ENCODE measurements around the gene PON3.

PON3 gene

DNA sequence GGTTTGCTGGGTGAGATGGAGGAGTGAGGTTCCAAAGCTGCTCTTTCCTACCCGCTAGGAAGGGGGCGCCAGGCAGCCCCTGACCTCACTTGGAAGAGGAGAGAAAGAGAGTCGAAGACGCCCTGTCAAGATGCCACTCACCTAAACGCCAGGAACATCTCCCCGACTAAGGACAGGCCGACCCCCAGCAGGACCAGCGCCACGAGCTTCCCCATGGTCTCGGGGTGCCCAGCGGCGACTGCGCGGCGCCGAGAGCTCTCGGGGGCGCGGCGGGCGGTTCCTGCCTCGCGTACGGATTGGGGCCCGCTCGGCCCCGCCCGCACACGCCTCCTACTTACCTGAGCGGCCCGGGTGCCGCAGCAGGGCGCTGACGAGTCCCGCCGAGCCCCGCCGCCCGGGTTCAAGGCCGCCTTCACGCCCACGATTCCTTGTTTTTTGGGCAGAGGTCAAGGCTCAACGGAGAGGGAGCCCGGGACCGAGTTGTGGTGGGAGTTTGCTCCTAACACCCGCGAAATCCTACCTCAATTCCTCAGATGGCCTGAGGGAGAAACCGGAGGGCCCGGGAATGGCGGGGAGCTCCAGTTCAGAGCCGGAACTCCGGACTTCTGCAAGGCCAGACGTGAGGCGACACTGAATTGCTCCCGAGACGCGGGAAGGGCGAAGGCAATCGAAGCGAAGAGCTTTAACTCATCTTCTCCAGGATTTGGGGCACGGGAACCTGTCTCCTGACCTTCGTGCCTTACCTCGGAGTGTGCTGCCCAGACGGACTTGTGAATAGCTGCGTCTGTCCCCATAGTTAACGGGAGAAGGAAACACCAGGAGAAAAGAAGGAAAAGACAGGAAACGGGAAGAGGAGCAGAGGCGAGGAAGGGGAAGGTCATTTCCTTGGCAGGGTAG, at the start of gene PON3:
Gene PON3, minus strand, starts transcription at position 240 of the 897 bp plus-strand sequence. Its CDS starts 25 bp downstream, at position 215.
- DNase-seq: peak; percentile 22

DNA sequence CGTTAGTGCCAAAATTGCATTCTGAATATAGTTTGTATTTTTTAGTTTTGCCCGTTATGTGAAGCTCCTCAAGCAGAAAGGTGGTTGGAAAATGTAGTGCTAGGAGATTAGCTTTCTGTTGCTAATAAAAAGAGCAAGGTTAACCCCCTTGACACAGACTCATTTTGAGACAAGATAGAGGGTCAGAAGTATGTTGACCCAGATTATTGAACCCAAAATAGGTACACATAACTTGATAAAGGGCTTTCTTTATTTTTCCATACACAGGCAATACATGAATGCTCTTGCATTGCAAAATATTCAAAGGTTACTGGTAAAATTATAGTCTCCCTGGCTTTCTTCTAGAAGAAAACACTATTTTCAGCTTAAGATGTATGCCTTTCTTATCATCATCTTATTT, 48.6 kb upstream of the PON3 start:
- no peak for DNase-seq

DNA sequence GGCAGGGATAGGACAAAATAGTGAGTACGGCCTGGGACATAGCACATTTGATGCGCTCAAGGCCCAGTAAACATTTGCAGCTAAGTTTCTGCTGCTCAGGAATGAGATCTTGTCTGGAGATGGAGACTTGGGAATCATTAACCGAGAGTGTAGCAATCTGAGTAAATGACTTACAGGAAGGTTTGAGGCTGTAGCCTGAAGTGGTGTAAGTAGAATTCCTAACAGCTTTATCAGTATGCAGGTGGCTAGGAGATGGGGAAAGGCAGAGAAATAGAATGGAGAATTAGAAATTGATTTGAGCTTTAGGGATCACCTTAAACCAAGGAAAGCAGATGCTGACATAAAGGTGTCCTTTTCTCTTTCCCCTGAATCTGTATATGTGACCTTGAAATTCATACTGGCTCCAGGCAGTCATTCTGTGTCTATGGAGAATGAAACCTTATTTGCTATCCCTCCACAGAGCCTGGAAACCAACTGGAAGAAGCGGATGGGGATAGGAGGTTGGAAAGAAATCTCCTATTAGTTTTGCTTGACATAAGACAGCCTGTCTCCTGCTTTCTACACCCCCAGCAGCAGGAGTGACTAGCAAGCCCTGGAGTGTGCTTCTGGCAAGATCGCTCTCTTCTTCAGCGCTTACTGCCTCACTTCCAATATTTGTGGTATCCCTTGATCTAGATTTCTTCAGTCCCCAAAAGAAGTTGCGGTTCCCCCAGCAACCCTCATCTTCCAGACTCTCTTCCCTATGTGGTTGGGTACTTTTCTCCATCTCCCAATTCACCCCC, 45.1 kb upstream of the PON3 start:
- DNase-seq: no peak

DNA sequence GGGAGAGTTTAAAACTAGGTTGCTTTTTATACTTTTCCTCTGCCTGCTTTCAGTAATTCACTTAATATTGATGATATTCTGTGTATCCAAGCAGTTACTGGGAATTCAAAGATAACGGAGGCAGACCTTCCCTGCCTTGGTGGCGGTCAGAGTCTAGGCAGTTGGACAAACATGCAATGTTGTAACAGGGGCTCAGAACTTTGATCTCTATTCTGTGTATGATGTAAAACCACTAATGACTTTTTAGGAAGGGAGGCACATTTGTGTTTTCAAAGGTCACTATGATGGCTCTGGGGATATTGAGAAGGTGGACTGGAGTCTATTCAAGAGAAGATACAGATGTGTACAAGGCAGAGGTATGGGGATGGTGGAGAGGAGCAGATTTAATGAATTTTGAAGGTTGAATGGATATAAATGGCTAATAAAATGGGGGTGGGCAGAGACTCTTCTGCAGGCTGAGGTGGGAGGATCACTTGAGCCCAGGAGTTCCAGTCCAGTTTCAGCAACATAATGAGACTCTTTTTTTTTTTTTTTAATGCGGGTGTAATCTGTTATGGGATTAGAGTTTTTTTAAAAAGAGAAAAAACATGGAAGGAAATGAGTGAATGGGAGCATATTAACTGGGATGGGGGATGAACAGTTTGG, 44.3 kb upstream of the PON3 start:
- DNase-seq: no peak

DNA sequence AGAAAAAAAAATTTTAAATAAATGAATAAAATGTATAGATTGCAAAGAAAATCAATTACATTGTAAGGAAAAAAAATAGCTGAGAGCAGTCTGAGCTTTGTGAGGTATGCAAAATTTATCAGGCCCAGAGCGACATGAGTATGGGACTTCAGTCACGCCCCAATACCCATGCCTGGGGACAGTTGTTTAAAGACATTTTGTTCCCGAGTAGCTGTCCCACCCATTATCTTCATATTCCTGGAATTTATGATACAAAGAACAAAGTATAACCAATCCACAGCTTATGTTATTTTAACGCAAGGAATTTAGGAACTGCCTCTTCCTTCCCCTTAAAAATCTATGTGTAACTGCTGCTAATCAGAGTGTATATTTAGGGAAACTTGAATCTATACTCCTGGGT, 40.2 kb upstream of the PON3 start:
- no peak for DNase-seq

DNA sequence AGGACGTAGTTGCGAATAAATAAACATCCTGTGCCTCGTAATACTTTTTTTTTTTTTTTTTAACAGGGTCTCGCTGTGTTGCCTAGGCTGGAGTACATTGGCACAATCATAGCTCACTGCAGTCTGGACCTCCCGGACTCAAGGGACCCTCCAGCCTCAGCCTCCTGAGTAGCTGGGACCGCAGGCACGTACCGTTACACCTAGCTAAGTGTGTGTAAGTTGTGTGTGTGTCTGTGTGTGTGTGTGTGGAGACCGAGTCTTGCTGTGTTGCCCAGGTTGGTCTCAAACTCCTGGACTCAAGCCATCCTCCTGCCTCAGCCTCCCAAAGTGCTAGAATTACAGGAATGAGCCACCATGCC, 39.2 kb upstream of the PON3 start:
- no peak for DNase-seq

DNA sequence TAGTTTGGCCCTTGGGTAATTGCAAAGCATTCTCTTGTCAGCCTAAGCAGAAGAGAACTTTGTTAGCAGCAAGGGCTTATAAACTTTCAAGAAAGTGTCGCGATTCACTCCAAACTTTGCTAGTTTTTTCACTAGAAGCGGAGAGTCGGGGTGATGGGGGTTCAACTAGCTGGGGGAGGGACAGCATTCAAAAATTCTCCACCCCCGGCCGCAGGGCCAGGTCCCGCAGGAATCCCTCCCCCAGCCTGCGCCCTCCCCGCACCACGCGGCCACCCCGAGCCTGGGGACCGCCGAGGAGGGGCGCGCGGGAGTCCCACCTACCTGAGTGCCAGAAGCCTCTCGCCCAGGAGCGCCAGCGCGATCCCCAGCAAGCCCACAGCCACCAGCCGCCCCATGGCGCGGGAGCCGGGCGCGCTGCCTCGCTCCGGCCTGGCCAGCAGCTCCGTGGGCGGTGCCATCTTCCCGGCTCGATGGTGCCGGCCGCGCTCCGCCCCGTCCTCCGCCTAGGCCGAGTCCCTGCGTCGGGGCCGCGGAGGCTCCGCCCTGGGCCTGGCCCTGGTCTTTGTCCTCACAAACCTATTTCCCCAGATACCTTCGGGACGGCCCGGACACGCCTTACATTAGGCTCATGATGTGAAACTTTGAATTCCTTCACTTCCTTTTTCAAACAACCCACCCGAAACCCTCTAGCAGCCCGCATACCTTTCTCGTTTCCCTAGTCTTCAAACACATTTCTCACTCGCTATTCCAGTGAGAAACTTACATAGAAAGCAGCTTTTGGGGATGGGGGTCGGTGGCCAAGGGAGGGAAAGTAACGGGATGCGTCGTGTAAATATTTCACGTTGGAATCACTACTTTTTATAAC, 38.6 kb upstream of the PON3 start, which contains the start of gene PON2:
Gene PON2, minus strand, starts transcription at position 472 of the 865 bp plus-strand sequence. Its CDS starts 77 bp downstream, at position 395.
- DNase-seq: peak; percentile 44

DNA sequence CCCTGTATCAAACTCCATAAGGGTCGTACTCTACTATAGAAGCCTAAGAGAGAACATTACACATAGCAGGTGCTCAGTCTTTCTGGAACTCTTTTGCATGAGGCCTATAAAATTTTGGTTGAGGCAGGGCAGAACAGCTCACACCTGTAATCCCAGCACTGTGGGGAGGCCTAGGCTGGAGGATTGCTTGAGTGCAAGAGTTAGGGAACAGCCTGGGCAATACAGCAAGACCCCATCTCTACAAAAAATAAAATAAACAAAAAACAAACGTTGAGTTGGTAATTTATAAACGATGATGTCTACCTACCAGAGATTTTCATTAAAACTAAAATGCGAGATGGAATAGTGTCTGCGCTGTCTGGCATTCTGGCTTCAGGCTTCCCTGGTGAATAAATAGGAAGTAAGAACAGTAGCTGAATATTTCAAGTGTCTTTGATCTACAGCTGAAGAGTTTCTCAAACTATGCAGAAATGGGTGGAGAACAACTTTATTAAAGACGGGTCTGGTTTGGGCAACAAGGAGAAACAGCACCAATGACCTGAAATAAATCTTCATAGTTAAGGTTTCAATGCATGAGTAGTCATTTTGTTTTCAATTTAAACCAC, 37.9 kb upstream of the PON3 start:
- DNase-seq: no peak

DNA sequence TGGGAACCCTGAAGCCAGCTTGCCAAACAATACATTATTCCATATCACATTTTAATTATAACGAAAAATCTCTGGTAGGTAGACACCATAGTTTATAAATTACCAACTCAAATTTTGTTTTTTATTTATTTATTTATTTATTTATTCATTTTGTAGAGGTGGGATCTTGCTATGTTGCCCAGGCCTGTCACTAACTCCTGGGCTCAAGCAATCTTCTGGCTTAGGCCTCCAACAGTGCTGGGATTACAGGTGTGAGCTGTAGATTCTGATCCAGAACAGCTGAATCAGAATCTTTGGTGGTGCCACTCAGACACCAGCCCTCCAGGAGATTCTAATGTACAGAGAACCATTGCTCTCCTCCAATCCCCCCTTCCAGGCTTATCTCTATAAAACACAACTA, 37.0 kb upstream of the PON3 start:
- no peak for DNase-seq

DNA sequence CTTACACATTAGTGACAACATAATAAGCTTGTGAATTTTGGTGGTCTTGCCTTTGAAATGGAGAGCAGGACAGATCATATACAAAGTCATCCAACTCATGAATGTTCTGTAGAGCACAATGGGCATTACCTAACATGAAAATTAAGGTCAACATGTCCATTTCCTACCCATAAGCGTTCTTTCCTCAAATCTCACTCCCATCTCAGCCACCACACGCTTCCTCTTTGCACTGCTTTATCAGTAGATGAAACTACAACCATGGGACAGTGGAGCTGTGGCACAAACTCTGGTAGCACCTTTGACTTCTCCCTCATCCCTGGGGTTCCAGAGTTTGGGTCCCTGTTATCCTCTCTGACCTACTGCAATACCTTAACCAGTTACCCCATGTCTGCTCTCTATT, 36.4 kb upstream of the PON3 start:
- DNase-seq: no peak

DNA sequence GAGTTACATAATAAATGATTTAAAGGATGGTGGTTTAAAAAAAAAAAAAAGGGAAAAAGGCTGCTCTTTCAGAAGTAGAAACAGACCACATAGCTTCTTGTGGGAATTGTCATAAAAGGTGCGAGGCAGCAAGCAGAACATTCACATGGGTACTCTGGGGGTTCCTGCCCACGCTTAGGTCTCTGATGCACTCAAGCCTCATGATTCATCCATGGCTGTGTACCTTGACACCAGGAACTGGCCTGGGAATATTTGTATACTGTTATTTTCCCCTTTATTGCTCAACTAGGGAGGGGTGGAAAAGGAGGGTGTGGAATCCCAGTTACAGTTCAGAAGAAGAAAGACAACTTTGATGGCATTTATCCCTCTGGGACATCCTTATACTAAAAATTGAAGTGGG, 34.7 kb upstream of the PON3 start:
- DNase-seq: peak; percentile 41

DNA sequence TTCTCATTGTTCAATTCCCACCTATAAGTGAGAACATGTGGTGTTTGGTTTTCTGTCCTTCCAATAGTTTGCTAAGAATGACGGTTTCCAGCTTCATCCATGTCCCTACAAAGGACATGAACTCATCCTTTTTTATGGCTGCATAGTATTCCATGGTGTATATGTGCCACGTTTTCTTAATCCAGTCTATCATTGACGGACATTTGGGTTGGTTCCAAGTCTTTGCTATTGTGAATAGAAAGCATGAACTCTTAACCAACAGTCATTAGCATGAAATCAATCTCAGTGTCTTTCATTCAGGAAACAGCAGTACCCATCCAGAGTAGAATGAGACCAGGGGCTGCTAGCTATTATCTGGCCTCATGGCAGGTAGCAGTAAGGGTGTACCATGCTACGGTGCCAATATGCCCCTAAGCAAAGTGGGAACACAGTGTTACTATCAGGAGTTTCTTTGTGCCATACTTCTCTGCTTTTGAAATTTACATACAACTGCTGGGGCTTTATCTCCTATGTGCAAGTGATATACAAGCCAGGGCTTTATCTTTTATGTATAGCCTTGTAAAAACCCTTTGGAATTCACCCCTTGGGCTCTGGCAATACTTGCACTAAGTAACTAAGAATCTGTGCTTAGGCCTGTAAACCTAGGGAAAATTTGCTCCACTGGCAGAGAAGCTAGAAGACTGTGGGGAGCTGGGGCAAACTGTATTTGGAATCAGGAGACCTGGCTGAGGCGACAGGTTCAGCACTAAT, 33.2 kb upstream of the PON3 start:
- no peak for DNase-seq

DNA sequence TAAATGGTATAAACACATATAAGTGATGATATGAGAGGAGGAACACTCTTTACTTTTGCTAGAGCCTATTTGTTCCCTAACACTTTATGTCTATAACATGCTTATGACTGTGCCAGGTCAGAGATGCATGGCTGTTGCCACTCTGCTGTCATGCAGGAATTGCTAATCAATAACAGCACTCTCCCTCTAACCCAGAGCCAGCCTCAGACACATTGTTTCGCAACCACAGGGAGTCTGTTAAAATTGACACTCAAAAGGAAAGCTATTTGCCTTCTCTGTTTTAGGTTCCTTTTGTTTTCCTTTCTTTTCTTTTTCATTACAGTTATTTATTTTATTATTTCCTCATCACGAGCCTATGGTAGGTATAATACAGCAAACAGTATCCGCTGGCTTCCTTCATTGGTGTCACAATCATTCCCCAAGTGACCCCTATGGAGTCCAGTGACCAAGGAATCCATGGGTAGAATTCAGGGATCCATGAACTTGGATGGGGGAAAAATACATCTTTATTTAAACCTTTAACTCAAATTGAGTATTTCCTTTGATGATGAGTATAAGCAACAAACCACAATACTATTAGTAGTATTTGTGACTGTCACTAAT, 31.8 kb upstream of the PON3 start:
- DNase-seq: peak; percentile 26

DNA sequence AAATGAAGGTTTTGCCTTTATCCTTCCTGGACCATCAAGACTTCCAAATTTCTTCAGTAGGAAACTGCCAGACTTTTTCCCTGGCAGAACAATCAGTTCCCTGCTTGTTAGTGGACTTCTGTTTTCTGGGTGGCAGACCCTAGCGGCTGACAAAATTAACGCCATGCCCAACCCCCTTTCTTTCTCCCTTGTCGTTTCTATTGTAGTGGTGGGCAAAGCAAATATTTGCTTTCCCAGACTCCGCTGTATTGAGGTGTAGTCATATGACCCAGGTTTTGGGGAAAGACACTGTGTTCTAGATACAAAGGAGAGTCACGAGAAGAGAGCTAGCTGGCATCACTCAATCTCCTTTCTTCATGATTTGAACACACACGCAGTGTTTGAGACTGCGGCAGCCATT, 31.0 kb upstream of the PON3 start:
- no peak for DNase-seq

DNA sequence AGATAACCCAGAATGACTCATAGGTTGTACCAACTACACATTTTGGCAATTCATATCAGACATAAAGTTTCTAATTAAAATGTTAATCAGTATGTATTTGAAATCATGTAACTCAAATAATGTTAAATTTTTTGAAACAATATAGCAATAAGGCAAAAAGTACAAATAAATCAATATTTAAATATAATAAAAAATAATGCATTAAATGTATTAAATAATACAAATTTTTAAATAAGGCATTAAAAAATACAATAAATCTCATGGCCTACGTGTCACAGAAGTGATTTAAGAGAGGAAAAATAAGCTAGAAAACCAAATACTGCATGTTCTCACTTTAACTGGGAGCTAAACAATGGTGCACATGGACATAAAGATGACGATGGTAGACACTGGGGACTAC, 29.5 kb upstream of the PON3 start:
- DNase-seq: no peak

DNA sequence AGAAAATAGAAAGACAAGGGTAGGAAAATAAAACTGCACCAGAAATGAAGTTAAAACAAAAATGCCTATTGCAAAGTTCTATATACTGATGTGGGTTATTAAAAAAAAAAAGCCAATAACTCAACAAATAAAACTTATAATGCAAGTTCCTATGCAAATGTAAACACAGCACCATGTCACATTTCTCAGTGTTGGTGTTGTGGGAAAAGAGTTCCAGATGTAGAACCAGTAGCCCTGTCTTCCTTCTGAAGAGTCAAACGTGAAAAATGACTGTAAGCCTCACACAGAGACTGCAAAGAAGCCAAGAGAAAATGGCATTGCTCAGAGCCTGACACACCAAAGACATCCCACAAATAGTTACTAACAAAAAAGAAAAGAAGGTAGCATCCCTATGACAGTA, 28.5 kb upstream of the PON3 start:
- DNase-seq: no peak

DNA sequence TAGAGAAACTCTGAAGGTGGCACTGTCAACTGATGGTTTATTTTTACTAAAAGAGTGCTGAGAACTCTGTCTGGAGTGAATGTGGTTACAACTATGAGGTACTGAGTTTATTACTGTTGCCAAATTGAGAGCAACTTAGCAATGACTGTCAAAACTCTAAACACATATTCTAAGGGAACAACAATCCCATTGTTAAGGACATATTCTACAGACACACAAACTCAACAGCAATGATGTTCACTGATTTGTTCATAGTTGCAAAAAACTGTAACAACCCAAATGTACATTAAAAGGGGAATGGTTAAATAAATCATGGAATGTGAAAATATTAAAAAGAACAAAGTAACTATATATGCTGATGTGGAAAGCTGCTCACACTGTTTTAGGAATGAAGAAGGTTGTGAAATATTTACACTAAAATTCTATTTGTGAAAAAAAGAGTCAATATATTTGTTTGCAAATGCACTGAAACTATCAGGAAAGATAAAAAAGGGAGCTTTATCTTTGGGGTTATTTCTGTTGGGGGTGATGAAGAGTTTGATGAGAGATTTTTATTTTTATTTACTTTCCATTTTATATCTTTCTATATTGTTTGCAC, 25.8 kb upstream of the PON3 start:
- no peak for DNase-seq

DNA sequence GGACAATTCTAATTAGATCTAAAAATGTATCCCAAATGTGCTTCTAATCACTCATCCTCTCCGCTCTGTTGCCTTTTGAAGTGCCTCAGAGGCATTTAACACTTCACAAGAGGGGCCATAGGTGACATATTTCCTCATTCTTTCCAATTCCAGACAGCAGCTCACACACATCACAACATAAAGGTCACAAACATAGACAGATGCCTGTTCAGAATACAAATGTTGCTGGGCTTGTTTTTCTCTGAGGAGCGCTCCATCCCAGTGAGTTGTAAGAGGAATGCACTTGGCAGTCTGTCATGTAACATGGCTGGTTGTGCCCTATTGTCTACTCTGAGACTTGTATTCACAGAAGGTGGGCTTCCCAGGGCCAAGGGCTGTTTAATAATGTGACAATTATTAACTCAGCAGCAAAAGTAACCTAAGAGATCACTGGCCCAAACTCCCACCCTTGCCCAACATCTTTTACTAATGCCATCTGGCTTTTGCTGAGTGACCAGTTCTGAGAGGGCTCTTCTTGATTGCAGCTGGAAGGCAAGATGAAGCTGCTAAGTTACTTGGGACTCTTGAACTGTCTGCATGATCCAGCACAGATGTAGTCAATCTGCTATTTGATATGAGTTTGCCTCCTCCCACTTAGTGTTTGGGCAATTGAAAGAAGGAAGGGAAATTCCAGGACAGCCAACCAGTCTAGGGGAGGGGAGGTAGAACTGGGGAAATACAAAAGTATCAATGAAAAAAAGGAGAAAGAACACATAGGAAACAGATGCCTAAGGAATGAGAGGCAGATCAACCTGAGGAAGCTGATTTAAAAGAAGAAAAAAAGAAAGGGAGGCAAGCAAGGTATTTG, 25.0 kb upstream of the PON3 start:
- peak; percentile 63 for DNase-seq

DNA sequence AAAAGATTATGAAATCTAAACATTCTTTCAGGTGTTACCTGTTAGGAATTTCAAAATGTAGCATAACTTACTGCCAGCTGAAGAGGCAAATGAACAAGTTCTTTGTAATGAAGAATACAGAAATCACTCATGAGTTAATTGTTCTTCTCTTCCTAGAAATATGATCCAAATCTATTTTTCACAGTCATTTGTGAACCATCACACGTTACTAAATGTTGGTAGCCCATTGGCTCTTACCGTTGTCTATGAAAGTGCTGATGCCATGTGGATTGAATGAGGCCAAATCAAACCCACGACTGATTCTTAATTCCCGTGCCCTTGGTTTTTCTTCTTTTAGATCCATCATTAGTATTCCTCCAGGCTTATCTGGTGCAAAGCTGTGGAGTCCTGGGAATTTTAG, 15.9 kb upstream of the PON3 start:
- DNase-seq: no peak

DNA sequence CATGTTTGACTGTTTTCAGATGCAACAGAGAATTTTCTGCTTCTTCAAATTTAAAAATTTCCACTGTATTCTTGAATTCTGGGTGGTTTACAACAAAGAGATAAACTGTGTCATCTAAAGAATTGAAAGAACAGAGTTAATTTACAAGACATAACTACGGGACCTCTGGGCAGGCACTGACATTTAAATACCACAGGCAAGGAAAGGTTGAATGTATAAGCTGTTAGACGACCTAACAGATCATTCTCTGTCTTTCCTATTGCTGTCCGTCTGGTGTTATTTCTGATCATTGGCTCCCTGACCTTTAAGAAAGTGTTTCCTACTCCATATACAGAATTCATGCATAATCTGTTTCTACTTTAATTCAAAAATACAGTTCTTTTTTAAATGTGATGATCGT, 15.5 kb upstream of the PON3 start:
- no peak for DNase-seq

Measured in DMS153 (cell line).